Measurements from ENCODE around the gene CKS1B. TPM values are rescaled to one million over a fixed set of nuclear protein-coding genes. Genes with fewer than 3 reads are reported as not detected.

Gene CKS1B
- total and polyA plus RNA-seq, 9 of the 15 experiments (the other 6 are each of a cell fraction or from before 2014, with no cell fraction given): 215 to 1,103 (median 460) TPM

- TF ChIP-seq, protein P1, sequence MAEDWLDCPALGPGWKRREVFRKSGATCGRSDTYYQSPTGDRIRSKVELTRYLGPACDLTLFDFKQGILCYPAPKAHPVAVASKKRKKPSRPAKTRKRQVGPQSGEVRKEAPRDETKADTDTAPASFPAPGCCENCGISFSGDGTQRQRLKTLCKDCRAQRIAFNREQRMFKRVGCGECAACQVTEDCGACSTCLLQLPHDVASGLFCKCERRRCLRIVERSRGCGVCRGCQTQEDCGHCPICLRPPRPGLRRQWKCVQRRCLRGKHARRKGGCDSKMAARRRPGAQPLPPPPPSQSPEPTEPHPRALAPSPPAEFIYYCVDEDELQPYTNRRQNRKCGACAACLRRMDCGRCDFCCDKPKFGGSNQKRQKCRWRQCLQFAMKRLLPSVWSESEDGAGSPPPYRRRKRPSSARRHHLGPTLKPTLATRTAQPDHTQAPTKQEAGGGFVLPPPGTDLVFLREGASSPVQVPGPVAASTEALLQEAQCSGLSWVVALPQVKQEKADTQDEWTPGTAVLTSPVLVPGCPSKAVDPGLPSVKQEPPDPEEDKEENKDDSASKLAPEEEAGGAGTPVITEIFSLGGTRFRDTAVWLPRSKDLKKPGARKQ (CRISPR knock-in tag; IDR thresholded peaks at IDR 0.05): no peak
- TF ChIP-seq, protein P2, sequence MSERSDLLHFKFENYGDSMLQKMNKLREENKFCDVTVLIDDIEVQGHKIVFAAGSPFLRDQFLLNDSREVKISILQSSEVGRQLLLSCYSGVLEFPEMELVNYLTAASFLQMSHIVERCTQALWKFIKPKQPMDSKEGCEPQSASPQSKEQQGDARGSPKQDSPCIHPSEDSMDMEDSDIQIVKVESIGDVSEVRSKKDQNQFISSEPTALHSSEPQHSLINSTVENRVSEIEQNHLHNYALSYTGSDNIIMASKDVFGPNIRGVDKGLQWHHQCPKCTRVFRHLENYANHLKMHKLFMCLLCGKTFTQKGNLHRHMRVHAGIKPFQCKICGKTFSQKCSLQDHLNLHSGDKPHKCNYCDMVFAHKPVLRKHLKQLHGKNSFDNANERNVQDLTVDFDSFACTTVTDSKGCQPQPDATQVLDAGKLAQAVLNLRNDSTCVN (CRISPR knock-in tag; IDR thresholded peaks at IDR 0.05): peak; percentile 6; the same call in 1 of the 2 replicates
- TF ChIP-seq BCOR (IDR thresholded peaks at IDR 0.05) (peak; percentile 32; the same call in 1 of the 2 replicates), FOS (IDR thresholded peaks at IDR 0.05; ENCODE audit: extremely low read depth, insufficient read length) (no peak), ATF1 (CRISPR knock-in tag; IDR thresholded peaks at IDR 0.05) (peak; percentile 79), ATF1 (tag; IDR thresholded peaks at IDR 0.05) (peak; percentile 99), TCFL5 (CRISPR knock-in tag; conservative IDR thresholded peaks at IDR 0.05) (no peak), SMAD1 (IDR thresholded peaks at IDR 0.05; ENCODE audit: low read depth, low read length, partially characterized antibody) (no peak), REST (IDR thresholded peaks at IDR 0.05; ENCODE audit: borderline replicate concordance) (no peak), REST (CRISPR knock-in tag; IDR thresholded peaks at IDR 0.05; ENCODE audit: low read depth) (no peak), NCOA1 (IDR thresholded peaks at IDR 0.05; ENCODE audit: low read depth) (peak; percentile 83), HOXB6 (CRISPR knock-in tag; IDR thresholded peaks at IDR 0.05; ENCODE audit: borderline replicate concordance) (no peak), ADNP (tag; IDR thresholded peaks at IDR 0.05) (no peak), CBX2 (IDR thresholded peaks at IDR 0.05; ENCODE audit: insufficient read depth, low read length, poor library complexity, severe bottlenecking) (no peak), XRCC4 (IDR thresholded peaks at IDR 0.05; ENCODE audit: extremely low read depth, insufficient read depth, insufficient read length) (no peak), ZNF24 (IDR thresholded peaks at IDR 0.05) (0 out of 2 replicates have a peak, but pooled peaks have one; percentile 33)
Measured at GRCh38 chr1:154937085-154937987, 37.1 kb upstream of the CKS1B start (continued).
